Inflammatory macrophage treated with lipopolysaccharide for 1 hour (primary cell): ENCODE data around the gene FCHO2.

Experiments
- DNase-seq, 2 donors: peaks; one replicate each; pipeline ENCODE4 v3.0.0-alpha.2; 2020 to 2022

Gene FCHO2

GRCh38 chr5:73115399-73116051 lies 159.7 kb downstream of the FCHO2 start:
- DNase-seq, result no peak

GRCh38 chr5:73116506-73116905 lies 160.7 kb downstream of the FCHO2 start:
- no peak for DNase-seq

GRCh38 chr5:73117088-73117740 lies 161.4 kb downstream of the FCHO2 start:
- DNase-seq, result peak; percentile 24 to 36

DNA sequence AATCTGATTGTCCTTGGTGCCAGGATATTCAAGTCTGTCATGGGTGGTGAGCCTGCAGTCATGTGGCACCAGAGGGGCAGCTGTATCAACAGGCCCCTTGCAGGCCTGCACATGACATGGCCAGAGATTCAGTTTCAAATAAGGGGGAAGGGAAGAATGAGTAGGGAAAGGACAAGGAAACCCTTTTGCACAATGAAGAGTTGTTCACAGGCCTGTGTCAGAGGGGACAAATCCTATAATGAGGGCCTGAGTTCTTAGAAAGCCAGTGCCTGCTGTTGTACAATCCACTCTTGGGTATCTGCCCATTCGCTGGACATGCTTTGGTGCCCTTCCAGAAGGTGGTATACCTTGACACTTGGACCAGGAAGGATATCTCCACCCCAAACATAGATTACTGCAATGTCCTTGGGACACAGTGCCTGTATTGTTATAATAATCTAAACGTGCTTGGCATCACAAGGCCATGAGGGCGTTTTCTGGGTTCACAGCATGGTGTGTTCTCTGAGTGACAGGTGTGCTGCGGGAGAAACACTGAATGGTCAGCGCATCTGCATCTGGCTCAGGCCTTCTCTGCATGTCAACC lies 162.6 kb downstream of the FCHO2 start:
- no peak for DNase-seq

- DNase-seq, result no peak
These were observed 163.8 kb downstream of the FCHO2 start for GRCh38 chr5:73119451-73120157.

GRCh38 chr5:73120222-73121118 lies 164.6 kb downstream of the FCHO2 start, which contains the start of gene TMEM171:
TMEM171 (plus strand) TSS chr5:73120575; CDS start chr5:73123374, 2,799 bp downstream.
- no peak for DNase-seq

- no peak for DNase-seq
These were observed 165.2 kb downstream of the FCHO2 start for GRCh38 chr5:73121119-73121463.

DNA sequence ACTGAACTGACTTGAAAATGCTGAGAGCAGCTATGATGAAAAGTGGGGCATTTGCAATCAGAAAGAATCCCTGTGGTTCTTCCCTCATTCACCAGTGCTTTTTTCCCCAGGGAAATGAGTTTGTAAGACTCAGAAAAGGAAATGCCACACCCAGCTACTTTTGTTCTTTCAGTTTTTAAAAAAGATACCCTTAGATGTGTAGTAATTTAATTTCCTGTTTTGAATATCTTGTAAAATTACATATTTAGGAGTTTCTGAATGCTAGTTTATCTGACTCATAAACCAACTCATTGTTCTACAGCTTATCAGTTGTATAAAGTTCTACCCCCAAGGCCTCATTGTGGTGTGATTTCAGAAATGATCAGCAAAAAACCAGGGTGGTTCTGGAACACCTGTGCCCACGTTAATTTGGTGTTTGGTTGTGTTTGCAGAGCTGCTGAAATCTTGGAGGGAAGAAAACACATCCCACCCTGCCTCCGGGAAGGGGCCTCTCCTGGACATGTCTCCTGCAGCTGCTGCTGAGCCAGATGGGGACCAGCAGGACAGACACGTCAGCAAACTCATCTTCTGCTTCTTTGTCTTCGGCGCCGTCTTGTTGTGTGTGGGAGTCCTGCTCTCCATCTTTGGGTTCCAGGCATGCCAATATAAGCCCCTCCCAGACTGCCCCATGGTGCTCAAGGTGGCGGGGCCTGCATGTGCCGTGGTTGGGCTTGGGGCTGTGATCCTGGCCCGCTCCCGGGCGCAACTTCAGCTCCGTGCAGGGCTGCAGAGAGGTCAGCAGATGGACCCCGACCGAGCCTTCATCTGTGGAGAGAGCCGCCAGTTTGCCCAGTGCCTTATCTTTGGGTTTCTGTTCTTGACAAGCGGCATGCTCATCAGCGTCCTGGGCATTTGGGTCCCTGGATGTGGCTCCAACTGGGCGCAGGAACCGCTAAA lies 167.3 kb downstream of the FCHO2 start:
- DNase-seq, result peak; percentile 71 to 77

- no peak for DNase-seq
These were observed 169.4 kb downstream of the FCHO2 start for GRCh38 chr5:73125289-73125688.

- DNase-seq, result no peak
These were observed 170.5 kb downstream of the FCHO2 start for GRCh38 chr5:73126381-73126780.

DNA sequence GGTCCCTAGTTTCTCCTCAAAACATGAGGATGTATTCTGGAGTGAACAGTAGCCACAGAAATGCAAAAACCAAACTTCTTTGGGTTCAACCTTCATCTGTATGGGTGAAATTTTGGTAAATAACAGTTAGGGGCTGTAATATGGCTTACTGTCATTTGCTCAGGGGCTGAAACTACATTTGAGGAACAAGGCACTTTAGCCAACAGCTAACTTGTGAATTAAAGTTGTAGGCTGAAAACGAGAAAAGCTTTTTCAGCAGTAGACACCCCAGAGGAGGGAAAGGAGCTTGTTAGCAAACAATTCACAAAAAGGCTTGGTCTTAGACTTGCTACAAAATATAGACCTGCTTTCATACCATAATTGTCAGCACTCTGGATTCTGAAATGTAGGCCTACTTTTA lies 171.1 kb downstream of the FCHO2 start:
- no peak for DNase-seq

GRCh38 chr5:73129143-73129542 lies 173.3 kb downstream of the FCHO2 start:
- no peak for DNase-seq

GRCh38 chr5:73130811-73131210 lies 175.0 kb downstream of the FCHO2 start:
- no peak for DNase-seq

GRCh38 chr5:73131711-73132425 lies 176.0 kb downstream of the FCHO2 start:
- DNase-seq, result no peak

DNA sequence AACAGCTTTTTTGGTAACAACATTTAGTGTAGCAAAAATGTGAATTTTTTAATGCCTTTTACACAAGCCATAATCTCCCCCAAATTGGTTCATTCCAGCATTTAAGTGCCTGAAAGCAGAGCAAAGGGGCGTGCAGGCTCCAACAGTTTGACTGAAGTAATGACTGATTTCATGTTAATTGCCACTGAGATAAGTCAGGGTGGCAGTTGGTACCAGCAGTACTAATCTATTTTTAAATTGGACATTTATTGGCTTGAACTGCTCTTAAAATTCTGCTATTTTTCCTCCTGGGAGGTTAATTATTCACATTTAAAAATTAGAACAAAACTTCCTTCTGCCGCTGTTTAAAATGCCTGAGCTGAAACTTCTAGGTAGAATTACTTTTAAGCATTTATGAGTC lies 176.9 kb downstream of the FCHO2 start:
- DNase-seq, result no peak

DNA sequence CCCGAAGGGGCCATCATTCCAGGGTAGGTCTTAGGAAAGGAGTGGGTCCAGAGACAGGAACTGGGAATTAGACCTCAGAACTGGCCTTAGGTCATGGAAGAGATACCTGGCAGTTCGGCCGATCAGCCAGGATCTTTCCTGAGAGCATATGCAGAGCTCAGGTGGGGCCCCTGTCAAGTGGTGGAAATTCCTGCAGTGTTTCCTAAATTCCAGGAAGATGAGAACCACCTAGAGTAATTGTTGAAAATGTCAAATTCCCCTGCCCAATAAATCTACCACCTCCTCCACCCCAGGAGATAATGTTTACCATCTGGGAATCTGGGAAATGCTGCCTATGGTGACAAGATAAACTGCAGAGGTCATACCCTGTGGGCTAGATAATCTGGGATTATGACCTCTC lies 179.2 kb downstream of the FCHO2 start:
- no peak for DNase-seq

GRCh38 chr5:73135429-73136054 lies 179.7 kb downstream of the FCHO2 start:
- DNase-seq, result peak; percentile 11 to 38

GRCh38 chr5:73136055-73136562 lies 180.3 kb downstream of the FCHO2 start:
- no peak for DNase-seq

- no peak for DNase-seq
These were observed 182.0 kb downstream of the FCHO2 start for GRCh38 chr5:73137563-73138530.
